HG02610 (cell line): ENCODE data around the gene SPRR1A.
"Not testable (repeated sequence)": the region's sequence is repeated elsewhere in the genome, so short reads cannot be mapped to it uniquely, and the experiment has no call there.

Experiments used
- ATAC-seq: cut with Tn5 transposase; IDR thresholded peaks from one replicate; pipeline ENCODE4 v1.9.1; 2021; ENCODE audit warnings: mild to moderate bottlenecking, moderate library complexity; ENCODE audit not compliant: unreplicated experiment

Gene SPRR1A

GRCh38 chr1:152972196-152972886, 11.5 kb upstream of the SPRR1A start:
- ATAC-seq, result no peak

GRCh38 chr1:152976688-152977087, 7.2 kb upstream of the SPRR1A start:
- no peak for ATAC-seq

DNA sequence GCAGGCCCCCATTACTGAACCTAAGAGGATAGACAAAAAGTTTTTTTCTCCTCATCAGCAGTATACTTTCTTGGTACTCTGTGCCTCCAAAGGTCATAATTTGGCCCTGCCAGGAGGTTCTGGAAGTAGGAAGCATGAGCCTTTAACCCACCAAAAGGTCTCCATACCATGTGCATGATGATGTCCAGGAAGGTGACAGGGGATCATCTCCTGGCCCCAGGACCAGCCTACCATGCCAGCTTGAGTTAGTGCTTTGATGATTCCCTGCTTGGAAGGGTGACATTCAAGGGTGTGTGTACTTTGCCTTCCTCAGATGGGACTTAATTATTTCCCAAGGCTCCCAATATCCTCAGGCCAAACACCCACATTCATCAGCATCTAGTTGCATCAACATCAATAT, 6.3 kb upstream of the SPRR1A start:
- no peak for ATAC-seq

GRCh38 chr1:152980676-152981075, 3.2 kb upstream of the SPRR1A start:
- no peak for ATAC-seq

DNA sequence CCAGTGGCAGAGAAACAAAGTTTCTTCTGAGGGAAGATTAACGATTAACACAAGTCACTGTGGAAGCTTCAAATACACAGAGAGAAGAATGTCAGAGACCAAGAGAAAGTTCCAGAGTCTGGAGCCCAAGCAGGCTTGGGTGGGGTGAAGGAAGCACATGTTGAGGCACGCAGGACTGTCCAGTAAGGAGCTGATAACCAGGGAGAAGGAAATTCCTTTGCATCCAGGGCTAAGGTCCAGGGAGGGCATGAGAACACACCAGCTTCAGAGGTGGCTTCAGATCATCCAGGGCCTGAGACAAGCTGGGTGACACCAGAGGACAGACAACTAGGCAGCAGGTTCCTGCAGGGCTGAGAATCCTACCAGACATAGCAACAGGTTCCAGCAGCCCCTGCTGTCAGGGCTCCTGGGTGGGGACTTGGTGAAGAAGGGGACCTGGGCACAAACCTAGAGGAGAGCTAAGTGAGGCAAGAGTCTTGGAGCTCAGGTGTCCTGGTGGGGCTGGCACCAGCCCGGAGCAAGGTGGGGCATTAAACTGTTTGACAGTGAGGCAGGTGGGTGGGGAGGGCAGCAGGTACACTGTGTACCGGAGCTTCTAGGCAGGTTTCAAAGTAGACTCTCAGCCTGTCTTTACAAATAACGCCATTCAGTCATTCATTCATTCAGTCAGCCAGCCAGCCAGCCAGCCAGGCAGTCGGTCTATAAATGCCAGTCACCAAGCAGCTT, 2.6 kb upstream of the SPRR1A start:
- ATAC-seq, result no peak

GRCh38 chr1:152982076-152982475, 1.8 kb upstream of the SPRR1A start:
- ATAC-seq, result no peak

- ATAC-seq, result no peak
Observed at GRCh38 chr1:152983234-152983633, 647 bp upstream of the SPRR1A start.

DNA sequence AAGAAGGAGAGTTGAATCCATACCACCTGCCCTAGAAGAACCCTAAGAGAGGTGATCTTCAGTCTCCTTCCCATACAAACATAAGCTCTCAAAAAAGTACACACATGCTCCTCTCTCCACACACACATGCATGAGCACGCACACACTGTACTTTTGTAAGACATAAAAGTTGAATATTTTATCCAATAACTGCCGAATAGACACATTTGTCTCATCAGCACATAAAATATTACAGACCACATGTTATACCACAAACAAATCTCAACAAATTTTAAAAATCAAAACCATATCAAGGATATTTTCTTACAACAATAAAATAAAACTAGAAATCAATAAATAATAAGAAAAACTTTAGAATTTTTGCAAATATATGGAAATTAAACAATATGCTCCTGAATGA, 2.7 kb downstream of the SPRR1A start:
- no peak for ATAC-seq

GRCh38 chr1:152993186-152993585, 9.3 kb downstream of the SPRR1A start:
- ATAC-seq, result no peak

DNA sequence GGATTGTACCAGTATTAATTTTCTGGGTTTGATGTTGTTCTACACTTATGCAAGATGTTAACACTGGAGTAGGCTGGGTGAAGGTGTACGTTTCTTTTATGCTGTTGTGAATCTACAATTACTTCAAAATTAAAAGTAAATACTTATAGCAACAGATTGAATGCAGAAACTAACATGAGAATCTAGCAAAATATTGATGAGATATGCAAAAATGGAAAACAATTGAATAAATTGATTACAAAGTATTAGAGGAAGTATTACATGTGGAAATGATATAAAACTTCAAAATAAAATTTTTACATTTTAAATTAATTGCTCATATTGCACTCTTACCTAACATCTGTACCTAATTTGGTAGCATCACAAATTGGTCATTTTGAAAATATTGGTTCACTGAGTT, 12.0 kb downstream of the SPRR1A start:
- no peak for ATAC-seq

DNA sequence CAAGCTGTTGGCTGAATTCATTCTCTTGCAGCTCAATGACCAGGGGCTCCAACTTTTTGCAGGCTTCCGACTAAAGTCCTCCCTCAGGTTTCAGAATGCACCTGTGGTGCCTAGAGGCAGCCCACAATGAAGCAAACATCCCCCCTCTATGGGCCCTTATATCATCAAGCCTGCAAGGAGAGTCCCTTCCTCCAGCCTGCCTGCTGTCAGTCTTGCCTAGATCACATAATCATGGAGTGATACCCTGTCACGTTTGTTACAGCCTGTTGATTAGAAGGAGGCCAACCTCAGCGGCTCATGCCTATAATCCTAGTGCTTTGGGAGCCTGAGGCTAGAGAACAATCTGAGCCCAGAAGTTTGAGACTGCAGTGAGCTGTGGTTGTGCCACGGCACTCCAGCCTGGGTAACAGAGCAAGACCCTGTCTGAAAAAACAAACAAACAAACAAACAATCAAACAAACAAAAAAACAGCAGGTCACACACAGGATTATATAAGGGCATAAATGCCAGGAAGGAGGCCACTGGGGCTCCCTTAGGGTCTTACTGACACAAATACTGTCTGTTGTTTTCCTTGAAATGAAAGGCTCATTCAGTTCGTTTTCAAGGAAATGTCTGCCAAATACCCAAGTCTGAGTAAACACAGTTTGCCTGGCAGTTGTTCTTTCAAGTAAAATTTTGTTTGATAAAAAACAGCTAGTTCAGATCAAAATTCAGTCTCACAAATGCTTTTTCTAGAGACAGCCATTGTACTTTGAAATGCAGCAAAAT, 12.9 kb downstream of the SPRR1A start:
- no peak for ATAC-seq

GRCh38 chr1:152997901-152998300, 14.0 kb downstream of the SPRR1A start:
- no peak for ATAC-seq

GRCh38 chr1:152998476-152998875, 14.6 kb downstream of the SPRR1A start:
- no peak for ATAC-seq

DNA sequence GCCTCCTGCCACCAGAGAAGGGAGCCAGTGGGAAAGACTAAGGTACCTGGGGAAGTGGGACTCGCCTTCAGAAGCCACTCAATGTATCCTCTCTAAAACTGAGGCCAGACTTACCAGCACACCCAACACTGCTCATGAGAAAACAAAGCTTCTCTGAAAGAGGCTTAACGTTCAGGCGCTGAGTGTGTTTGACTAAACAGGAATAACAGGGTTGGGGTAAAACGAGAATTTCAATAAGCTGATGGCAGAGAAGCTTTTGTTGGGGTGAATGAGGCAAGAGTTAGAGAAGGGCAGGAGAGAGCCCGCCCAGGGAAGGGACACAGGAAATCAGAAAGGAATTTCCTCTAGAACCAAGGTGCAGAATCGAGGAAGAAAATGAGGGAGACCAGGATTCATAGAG, 15.9 kb downstream of the SPRR1A start:
- no peak for ATAC-seq

- no peak for ATAC-seq
Observed at GRCh38 chr1:153000294-153000693, 16.4 kb downstream of the SPRR1A start.

- no peak for ATAC-seq
Observed at GRCh38 chr1:153001382-153001781, 17.5 kb downstream of the SPRR1A start, which contains the start of gene SPRR3. Gene SPRR3 (plus strand): TSS chr1:153001749. CDS start chr1:153003021, 1,272 bp downstream.

DNA sequence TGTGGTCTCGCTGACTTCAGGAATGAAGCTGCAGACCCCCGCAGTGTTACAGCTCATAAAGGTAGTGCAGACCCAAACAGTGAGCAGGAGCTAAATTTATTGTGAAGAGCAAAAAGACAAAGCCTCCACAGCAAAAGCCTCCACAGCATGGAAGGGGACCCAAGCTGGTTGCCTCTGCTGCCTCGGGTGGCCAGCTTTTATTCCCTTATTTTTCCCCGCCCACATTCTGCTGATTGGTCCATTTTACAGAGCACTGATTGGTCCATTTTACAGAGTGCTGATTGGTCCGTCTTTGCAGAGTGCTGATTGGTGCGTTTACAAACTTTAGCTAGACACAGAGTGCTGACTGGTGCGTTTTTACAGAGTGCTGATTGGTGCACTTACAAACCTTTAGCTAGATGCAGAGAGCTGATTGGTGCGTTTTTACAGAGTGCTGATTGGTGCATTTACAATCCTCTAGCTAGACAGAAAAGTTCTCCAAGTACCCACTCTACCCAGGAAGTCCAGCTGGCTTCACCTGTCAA, 27.4 kb downstream of the SPRR1A start:
- not testable (repeated sequence) for ATAC-seq

DNA sequence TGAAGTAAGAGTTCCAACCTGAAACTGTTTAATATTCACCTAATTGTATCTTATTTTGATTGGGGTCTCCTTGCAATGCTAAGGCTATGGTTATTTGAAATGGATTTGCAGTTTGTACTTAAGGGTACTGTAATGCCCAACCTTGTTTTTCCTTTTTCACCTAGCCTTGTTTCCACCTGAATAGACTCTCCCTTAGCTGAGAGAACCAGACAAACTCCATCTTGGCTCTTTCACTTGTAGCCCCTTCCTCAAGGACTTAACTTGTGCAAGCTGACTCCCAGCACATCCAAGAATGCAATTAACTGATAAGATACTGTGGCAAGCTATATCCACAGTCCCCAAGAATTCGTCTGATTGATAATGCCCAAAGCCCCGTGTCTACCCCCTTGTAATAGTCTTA, 37.9 kb downstream of the SPRR1A start:
- not testable (repeated sequence) for ATAC-seq

DNA sequence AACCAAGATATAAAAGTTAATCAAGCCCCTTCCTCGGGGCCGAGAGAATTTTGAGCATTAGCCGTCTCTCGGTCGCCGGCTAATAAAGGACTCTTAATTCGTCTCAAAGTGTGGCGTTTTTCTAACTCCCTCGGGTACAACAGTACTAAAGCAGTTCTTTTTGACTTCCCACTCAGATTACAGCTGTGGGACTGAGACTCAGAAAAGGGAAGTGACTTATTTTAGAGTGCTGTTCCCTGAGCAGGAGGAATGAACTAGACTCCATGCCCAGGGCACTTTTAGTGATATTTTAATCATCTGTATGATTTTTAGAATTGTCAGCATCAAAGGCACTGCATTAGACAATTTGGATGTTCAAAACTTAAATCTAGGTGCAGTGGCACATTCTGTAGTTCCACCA, 38.5 kb downstream of the SPRR1A start:
- ATAC-seq, result not testable (repeated sequence)

DNA sequence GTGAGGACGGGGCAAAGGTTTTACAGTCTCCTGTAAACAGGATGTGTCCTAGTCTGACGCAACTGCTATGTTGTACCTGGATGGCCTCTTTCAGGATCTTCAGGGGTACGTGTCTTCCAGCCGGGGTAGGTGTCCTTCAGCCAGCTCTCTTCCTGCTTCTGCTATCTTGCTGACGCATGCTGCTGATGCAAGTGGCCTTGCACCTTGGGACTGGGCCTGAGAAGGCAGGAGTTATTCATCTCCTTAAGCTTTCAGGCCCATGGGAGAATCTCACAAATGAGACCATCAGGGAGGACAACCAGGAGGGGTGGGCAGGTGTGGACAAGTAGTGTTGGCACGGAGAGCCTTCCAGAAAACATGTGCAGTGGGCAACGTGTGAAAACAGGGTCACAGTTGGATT, 39.2 kb downstream of the SPRR1A start:
- no peak for ATAC-seq

DNA sequence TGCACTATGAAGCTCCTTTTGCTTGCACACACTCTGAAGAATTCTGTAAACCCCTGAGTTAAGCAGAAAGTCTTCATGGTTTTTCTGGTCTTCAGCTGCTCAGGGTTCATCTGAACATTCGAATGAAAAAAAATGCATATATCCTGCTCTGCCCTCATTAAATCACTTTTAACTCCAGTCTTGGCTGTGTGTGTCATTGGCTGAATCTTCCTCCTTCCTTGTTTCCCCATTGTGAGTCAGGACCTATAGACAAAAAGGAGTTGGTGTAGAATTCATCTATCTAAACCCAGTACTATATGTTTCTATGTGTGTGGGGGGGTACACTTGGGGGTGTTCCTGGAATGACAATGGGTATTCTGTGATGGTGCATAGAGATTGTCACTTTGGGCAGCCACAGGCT, 40.5 kb downstream of the SPRR1A start:
- ATAC-seq, result no peak
